Measurements from ENCODE around the gene HAL. TPM values are rescaled to one million over a fixed set of nuclear protein-coding genes. Genes with fewer than 3 reads are reported as not detected.

The HAL gene
- total RNA-seq, 1 donor from 2014 or later, result 3.8 TPM

DNA sequence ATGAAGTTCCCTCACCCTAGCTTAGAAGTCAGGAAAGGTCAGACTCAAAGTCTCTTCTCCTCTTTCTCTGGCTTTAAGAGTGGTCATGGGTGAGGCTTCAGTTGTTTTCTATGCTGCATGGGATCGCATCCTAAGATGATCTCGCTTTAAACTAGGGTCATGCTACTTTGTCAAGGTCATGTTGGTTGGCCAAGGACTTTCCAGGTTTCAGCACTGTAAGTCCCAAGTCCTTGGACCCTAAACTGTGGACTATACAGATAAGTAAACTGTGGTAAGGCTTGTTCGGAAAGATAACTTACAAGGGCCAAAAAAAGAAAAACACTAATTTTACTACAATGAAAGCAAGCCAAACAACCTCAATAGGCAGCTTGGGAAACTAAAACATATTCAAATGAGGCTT lies 17.4 kb downstream of the HAL start:
- H3K9me3 Mint-ChIP-seq, result no peaks in the 10 kb centered on the region
- H3K4me3 Mint-ChIP-seq, result no peak overlapping the region
- no peak for DNase-seq (ENCODE audit: extremely low spot score, unreplicated experiment)
- TF ChIP-seq, protein P1, sequence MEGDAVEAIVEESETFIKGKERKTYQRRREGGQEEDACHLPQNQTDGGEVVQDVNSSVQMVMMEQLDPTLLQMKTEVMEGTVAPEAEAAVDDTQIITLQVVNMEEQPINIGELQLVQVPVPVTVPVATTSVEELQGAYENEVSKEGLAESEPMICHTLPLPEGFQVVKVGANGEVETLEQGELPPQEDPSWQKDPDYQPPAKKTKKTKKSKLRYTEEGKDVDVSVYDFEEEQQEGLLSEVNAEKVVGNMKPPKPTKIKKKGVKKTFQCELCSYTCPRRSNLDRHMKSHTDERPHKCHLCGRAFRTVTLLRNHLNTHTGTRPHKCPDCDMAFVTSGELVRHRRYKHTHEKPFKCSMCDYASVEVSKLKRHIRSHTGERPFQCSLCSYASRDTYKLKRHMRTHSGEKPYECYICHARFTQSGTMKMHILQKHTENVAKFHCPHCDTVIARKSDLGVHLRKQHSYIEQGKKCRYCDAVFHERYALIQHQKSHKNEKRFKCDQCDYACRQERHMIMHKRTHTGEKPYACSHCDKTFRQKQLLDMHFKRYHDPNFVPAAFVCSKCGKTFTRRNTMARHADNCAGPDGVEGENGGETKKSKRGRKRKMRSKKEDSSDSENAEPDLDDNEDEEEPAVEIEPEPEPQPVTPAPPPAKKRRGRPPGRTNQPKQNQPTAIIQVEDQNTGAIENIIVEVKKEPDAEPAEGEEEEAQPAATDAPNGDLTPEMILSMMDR (conservative IDR thresholded peaks at IDR 0.05), result no peak
- H3K27ac Mint-ChIP-seq, result no peak overlapping the region
- peaks cover 5% of the 10 kb centered on the region for H3K4me1 Mint-ChIP-seq (ENCODE audit: unreplicated experiment)
- H3K27me3 Mint-ChIP-seq, result no peaks in the 10 kb centered on the region
- H3K36me3 Mint-ChIP-seq, result peaks cover 4% of the 10 kb centered on the region

DNA sequence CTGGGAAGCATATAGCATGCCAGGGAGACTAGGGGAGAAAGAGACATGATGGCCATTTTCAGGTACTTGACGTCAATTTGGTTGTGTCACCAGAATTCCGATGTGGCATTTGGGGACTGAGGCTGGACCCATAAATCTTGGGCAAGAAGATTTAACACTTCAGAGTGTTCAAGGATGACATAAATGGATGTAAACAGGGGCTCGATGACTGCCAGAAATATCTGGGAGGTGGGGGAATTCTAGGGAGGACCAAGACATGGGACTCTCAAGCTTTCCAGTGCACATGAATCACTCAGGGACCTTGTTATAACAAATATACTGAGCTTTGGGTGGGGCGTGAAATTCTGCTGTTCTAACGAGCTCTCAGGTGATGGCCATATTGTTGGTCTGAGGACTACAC lies 17.8 kb downstream of the HAL start:
- no peak overlapping the region for H3K27ac Mint-ChIP-seq
- H3K36me3 Mint-ChIP-seq, result peaks cover 4% of the 10 kb centered on the region
- DNase-seq (ENCODE audit: extremely low spot score, unreplicated experiment), result peak; percentile 4
- H3K27me3 Mint-ChIP-seq, result no peaks in the 10 kb centered on the region
- no peaks in the 10 kb centered on the region for H3K9me3 Mint-ChIP-seq
- H3K4me3 Mint-ChIP-seq, result no peak overlapping the region
- H3K4me1 Mint-ChIP-seq (ENCODE audit: unreplicated experiment), result peaks cover 6% of the 10 kb centered on the region
- TF ChIP-seq, protein P1 (conservative IDR thresholded peaks at IDR 0.05), result no peak

DNA sequence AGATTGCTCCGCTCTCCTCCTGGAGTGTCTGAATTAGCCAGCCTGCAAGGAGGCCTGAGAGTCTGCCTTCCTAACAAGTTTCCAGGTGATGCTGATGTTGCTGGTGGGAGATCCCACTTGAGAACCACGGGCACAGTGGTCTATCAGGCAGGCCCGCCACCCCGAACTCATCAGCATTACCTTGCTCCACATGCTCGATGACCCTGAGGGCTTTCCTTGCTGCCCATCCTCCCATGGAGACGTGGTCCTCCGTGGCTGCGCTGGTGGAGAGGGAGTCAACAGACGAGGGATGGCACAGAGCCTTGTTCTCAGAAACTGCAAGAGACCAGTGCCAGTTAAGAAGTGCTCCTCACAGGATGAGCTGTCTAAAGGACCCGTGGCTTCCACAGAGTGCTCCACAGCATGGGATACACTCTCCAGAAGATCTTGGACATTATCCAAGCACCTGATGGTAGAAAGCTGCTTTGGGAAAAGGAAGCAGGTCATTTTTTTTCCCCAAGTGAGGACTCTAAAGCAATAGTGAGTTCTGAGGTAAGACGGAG lies 18.3 kb downstream of the HAL start:
- Mint-ChIP-seq H3K9me3 (no peaks in the 10 kb centered on the region), H3K4me3 (no peak overlapping the region), H3K36me3 (peaks cover 4% of the 10 kb centered on the region), H3K4me1 (ENCODE audit: unreplicated experiment) (peaks cover 11% of the 10 kb centered on the region), H3K27me3 (no peaks in the 10 kb centered on the region), H3K27ac (no peak overlapping the region)
- TF ChIP-seq, protein P1 (conservative IDR thresholded peaks at IDR 0.05), result no peak
- peak; percentile 22 for DNase-seq (ENCODE audit: extremely low spot score, unreplicated experiment)

GRCh38 chr12:95976416-95976832 lies 19.7 kb downstream of the HAL start:
- Mint-ChIP-seq H3K27me3 (no peaks in the 10 kb centered on the region), H3K4me1 (ENCODE audit: unreplicated experiment) (peaks cover 18% of the 10 kb centered on the region), H3K36me3 (peaks cover 4% of the 10 kb centered on the region), H3K9me3 (no peaks in the 10 kb centered on the region), H3K4me3 (no peak overlapping the region), H3K27ac (no peak overlapping the region)
- no peak for DNase-seq (ENCODE audit: extremely low spot score, unreplicated experiment)
- TF ChIP-seq, protein P1 (conservative IDR thresholded peaks at IDR 0.05), result no peak

- Mint-ChIP-seq H3K4me3 (no peak overlapping the region), H3K9me3 (no peaks in the 10 kb centered on the region), H3K36me3 (peaks cover 4% of the 10 kb centered on the region), H3K27me3 (no peaks in the 10 kb centered on the region), H3K27ac (no peak overlapping the region), H3K4me1 (ENCODE audit: unreplicated experiment) (peaks cover 18% of the 10 kb centered on the region)
- no peak for DNase-seq (ENCODE audit: extremely low spot score, unreplicated experiment)
- TF ChIP-seq, protein P1 (conservative IDR thresholded peaks at IDR 0.05), result no peak
Measured at GRCh38 chr12:95975491-95975890, 20.7 kb downstream of the HAL start.

DNA sequence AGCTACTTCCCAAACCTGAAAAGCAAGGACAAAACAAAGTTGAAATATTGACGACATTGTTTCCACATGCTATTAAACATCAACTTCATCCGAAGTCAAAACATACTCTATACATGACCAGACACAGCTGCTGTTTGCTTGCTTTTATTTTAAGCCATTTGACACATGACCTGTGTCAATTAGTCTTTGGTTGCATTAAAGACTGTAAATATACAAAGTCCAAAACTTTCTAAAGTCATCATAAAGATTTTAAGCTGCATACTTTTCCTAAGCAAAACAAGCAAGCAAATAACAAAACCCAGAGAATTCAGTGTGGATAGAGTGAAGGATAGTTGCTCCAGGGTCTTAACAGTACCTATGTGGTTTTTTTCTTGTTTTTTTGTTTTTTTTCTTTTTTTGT lies 21.8 kb downstream of the HAL start:
- H3K27me3 Mint-ChIP-seq, result no peaks in the 10 kb centered on the region
- H3K4me3 Mint-ChIP-seq, result no peak overlapping the region
- TF ChIP-seq, protein P1 (conservative IDR thresholded peaks at IDR 0.05), result no peak
- H3K36me3 Mint-ChIP-seq, result peaks cover 4% of the 10 kb centered on the region
- no peak overlapping the region for H3K27ac Mint-ChIP-seq
- H3K4me1 Mint-ChIP-seq (ENCODE audit: unreplicated experiment), result peaks cover 18% of the 10 kb centered on the region
- no peaks in the 10 kb centered on the region for H3K9me3 Mint-ChIP-seq
- DNase-seq (ENCODE audit: extremely low spot score, unreplicated experiment), result no peak
